GM23248 (cell line): ENCODE measurements around the gene DNAJC25.

Source experiments
- EZH2 ChIP-seq: fragments of 200-600 bp; sonication (generic); IDR thresholded peaks from 2 replicates; pipeline ENCODE4 v1.6.1; 2018; ENCODE audit warnings: antibody characterized with exemption, mild to moderate bottlenecking; ENCODE audit not compliant: insufficient read depth, poor library complexity, severe bottlenecking
- EZH2phosphoT487 ChIP-seq: fragments of 200-600 bp; sonication (generic); IDR thresholded peaks from 2 replicates; pipeline ENCODE4 v1.6.1; 2018; ENCODE audit warnings: antibody characterized with exemption, moderate library complexity, mild to moderate bottlenecking, low read depth; ENCODE audit not compliant: insufficient read depth

DNA sequence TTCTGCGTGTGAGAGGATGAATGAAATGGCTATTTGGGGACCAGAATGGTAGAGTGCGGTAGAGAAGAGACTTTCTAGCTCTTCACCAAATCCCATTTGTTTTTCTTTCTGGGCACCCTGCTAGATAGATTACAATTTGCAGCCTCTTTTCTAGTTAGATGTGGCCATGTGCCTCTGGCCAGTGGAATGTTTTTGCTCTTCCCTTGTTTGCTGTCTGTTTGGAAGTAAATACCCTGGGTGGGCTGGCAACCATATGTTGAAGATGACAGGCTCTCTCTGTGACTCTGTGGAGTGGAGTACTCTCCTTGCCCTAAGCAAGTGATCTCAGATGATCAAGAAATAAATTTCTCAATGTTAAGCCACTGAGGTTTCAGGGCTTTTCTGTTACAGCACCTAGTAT lies 43.2 kb downstream of the DNAJC25 start:
- TF ChIP-seq EZH2 (no peak), EZH2phosphoT487 (no peak)
